AG04449 (cell line): ENCODE results near the gene GALNT2.

Experiments
- CTCF ChIA-PET: fragments of 350-600 bp; formaldehyde crosslinking; extraction: SDS; loops from one replicate; lab custom pipeline; 2021; ENCODE audit warnings: antibody characterized with exemption; lab: Yijun Ruan, JAX
- POLR2A ChIA-PET: fragments of 400-600, 350-600 bp; formaldehyde crosslinking; extraction: SDS; loops from one replicate; lab custom pipeline; 2020; ENCODE audit warnings: antibody characterized with exemption, inconsistent platforms; lab: Yijun Ruan, JAX
- DNase-seq: peaks from one replicate; pipeline ENCODE4 v3.0.0-alpha.2; 2010; ENCODE audit warnings: low read depth, low spot score
- H3K4me3 ChIP-seq: 2 replicates; pipeline ENCODE4 v1.5.1; 2011; ENCODE audit warnings: low read depth, mild to moderate bottlenecking, control low read depth, low read length
- CTCF ChIP-seq: IDR thresholded peaks from one replicate; pipeline ENCODE4 v1.5.1; 2011; ENCODE audit warnings: mild to moderate bottlenecking, moderate library complexity, low read length, control low read depth, inconsistent platforms; ENCODE audit not compliant: insufficient read depth; ENCODE audit errors: missing control alignments

GALNT2 gene

DNA sequence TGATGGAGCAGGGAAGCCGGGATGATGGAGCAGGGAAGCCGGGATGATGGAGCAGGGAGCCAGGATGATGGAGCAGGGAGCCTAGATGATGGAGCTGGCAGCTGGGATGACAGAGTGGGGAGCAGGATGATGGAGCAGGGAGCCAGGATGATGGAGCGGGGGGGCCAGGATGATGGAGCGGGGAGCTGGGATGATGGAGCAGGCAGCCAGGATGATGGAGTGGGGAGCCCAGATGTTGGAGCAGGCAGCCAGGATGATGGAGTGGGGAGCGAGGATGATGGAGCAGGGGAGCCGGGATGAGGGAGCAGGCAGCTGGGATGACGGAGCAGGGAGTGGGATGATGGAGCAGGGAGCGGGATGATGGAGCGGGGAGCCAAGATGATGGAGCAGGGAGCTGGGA, 16.0 kb downstream of the GALNT2 start:
- no peak for TF ChIP-seq CTCF
- CTCF ChIA-PET = interaction anchor here (1.1 kb wide), 1 partner anchor 81 kb away, joined by 3 read pairs; no protein-coding TSS in a partner anchor
- H3K4me3 ChIP-seq = no peak overlapping the region
- POLR2A ChIA-PET = no interaction called here
- DNase-seq = no peak

DNA sequence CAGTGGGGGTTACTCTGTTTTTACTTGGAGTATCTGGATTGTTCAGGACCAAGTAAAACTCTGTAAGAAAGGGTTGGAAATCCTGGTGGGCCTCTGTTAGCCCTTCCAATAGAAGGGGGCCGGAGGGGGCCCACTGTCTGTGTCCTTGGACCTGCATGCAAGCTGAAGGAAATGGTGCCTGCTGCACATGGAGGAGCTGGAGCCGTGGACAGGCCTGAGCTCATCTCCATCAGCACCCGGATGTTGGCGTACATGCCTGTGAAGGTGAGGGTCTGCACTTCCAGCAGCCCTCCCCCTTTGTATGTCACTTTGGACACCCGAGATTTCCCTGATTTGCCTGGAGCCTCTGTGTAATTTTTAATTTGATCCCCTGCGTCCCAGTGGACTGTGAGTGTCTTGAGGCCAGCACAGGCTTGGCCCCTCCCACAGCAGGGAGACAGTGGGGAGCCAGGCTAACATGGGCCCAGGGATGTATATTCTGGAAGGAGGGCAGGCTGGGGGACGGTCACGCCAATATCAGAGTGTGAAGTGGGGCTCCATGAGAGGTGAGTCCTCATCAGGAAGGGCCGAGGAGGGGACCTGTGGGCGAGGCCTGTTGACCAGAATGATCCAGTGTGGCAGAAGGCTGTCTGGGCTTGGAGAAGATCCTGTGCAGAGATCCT, 16.8 kb downstream of the GALNT2 start:
- POLR2A ChIA-PET = interaction anchor here (1.4 to 2.1 kb wide), 2 partner anchors 17 to 21 kb away, joined by 5 to 18 read pairs; partner anchors contain the start of gene GALNT2
- CTCF ChIA-PET = interaction anchor here (4.9 kb wide), 1 partner anchor 20 kb away, joined by 21 read pairs; no protein-coding TSS in a partner anchor
- DNase-seq = no peak
- TF ChIP-seq CTCF = no peak
- H3K4me3 ChIP-seq = no peak overlapping the region; the same call in 1 of the 2 replicates

- H3K4me3 ChIP-seq = peak overlapping the region; percentile 34
- ChIA-PET POLR2A (interaction anchor here (0.8 to 2.1 kb wide), 5 partner anchors 13 to 87 kb away, joined by 3 to 18 read pairs (median 4); partner anchors contain the start of gene GALNT2), CTCF (interaction anchor here (0.9 to 4.9 kb wide), 3 partner anchors 19 to 46 kb away, joined by 3 to 21 read pairs (median 3); no protein-coding TSS in a partner anchor)
- peak; percentile 97 for DNase-seq
- TF ChIP-seq CTCF = no peak
Measured at GRCh38 chr1:230084408-230085177, 17.6 kb downstream of the GALNT2 start.

GRCh38 chr1:230085178-230085515, 18.1 kb downstream of the GALNT2 start:
- CTCF ChIA-PET = interaction anchor here (0.9 to 4.9 kb wide), 3 partner anchors 19 to 46 kb away, joined by 3 to 21 read pairs (median 3); no protein-coding TSS in a partner anchor

GRCh38 chr1:230086151-230086550, 19.1 kb downstream of the GALNT2 start:
- DNase-seq = no peak
- no peak for TF ChIP-seq CTCF
- H3K4me3 ChIP-seq = no peak overlapping the region
- ChIA-PET POLR2A (interaction anchor here (0.8 kb wide), 1 partner anchor 18 kb away, joined by 3 read pairs; no protein-coding TSS in a partner anchor), CTCF (interaction anchor here (1.0 to 4.9 kb wide), 2 partner anchors 8 to 18 kb away, joined by 3 to 21 read pairs; no protein-coding TSS in a partner anchor)

More at GRCh38 chr1:230085178-230085515, 18.1 kb downstream of the GALNT2 start:
- POLR2A ChIA-PET = interaction anchor here (0.8 to 2.1 kb wide), 5 partner anchors 13 to 86 kb away, joined by 3 to 18 read pairs (median 4); partner anchors contain the start of gene GALNT2
- DNase-seq = no peak
- no peak for TF ChIP-seq CTCF
- no peak overlapping the region for H3K4me3 ChIP-seq
